Stimulated activated CD8-positive, alpha-beta memory T cell treated with anti-CD3 and anti-CD28 coated beads, Interleukin-2, amount 100 ng/mL, for 48 hours (primary cell): ENCODE data around the gene ACTG1.

Experiments
- DNase-seq, 2 donors: peaks; one replicate each; pipeline ENCODE4 v3.0.0-alpha.2; 2020; ENCODE audit warnings: low read depth in 2 of 2

Gene ACTG1

GRCh38 chr17:81481815-81482505 lies 30.6 kb downstream of the ACTG1 start:
- DNase-seq: no peak

- DNase-seq: peak; percentile 31 to 33
Measured at GRCh38 chr17:81481073-81481799, 31.4 kb downstream of the ACTG1 start.

GRCh38 chr17:81480140-81481072 lies 32.2 kb downstream of the ACTG1 start:
- no peak for DNase-seq

GRCh38 chr17:81479175-81480071 lies 33.2 kb downstream of the ACTG1 start:
- no peak for DNase-seq

- DNase-seq: no peak
Measured at GRCh38 chr17:81478119-81478518, 34.5 kb downstream of the ACTG1 start.

GRCh38 chr17:81477173-81477572 lies 35.4 kb downstream of the ACTG1 start:
- DNase-seq: no peak

- DNase-seq: no peak
Measured at GRCh38 chr17:81476635-81477034, 36.0 kb downstream of the ACTG1 start.

GRCh38 chr17:81476097-81476496 lies 36.5 kb downstream of the ACTG1 start:
- DNase-seq: no peak

GRCh38 chr17:81474958-81475357 lies 37.6 kb downstream of the ACTG1 start:
- no peak for DNase-seq

GRCh38 chr17:81473019-81473418 lies 39.6 kb downstream of the ACTG1 start:
- DNase-seq: no peak

GRCh38 chr17:81471818-81472456 lies 40.7 kb downstream of the ACTG1 start:
- DNase-seq: peak in 1 of 2 donors; percentile 15

GRCh38 chr17:81470944-81471817 lies 41.4 kb downstream of the ACTG1 start:
- DNase-seq: no peak

- no peak for DNase-seq
Measured at GRCh38 chr17:81470270-81470943, 42.2 kb downstream of the ACTG1 start.

GRCh38 chr17:81469266-81469665 lies 43.3 kb downstream of the ACTG1 start:
- DNase-seq: no peak

- DNase-seq: no peak
Measured at GRCh38 chr17:81468770-81469121, 43.9 kb downstream of the ACTG1 start.

- DNase-seq: no peak
Measured at GRCh38 chr17:81468111-81468769, 44.4 kb downstream of the ACTG1 start.

GRCh38 chr17:81466564-81467472 lies 45.8 kb downstream of the ACTG1 start:
- no peak for DNase-seq

GRCh38 chr17:81465910-81466309 lies 46.7 kb downstream of the ACTG1 start:
- no peak for DNase-seq
